NCI-H1417 treated with DMSO at 0.1 percent for 48 hours (cell line): ENCODE results near the gene TUB.

Experiments used
- DNase-seq: peaks from one replicate; lab custom pipeline; 2025; lab: John Stamatoyannopoulos, UW

TUB gene

DNA sequence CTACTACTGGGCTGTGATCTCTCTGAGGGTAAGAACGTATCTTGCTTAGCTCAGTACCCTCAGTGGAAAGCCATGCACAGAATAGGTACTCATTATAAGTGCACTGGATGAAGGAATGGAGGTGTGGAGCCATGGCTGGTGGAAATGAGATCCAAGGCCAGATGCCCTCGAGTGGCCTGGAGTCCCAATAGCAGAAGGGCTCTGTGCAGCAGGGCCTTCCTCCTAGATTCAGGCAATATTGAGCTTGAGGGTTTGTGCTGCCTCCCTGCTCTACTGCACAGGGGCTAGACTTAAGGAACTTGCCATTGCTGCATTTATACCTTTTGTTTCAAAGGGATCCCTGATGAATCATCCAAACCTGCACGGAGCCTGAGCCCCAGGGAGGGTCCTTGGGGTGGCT lies 33.6 kb upstream of the TUB start:
- DNase-seq = no peak

DNA sequence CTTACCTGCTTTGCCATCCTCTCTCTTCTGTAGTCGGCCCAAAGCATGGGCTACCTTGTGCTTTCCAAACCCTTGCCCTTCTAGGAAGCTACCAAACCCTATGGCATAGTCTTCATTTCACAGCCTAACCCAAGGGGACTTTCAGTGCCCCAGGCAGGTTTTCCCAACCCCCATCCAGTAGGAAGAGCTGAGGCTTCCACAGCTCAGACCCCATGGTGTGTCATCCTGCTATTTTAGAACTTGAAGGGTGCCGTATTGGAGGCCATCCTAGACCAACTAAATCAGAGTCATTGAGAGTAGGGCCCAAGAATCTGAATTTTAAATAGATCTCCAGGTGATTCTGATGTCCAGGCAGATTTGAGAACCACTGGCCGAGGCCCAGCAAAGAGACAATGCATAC lies 31.9 kb upstream of the TUB start:
- no peak for DNase-seq

DNA sequence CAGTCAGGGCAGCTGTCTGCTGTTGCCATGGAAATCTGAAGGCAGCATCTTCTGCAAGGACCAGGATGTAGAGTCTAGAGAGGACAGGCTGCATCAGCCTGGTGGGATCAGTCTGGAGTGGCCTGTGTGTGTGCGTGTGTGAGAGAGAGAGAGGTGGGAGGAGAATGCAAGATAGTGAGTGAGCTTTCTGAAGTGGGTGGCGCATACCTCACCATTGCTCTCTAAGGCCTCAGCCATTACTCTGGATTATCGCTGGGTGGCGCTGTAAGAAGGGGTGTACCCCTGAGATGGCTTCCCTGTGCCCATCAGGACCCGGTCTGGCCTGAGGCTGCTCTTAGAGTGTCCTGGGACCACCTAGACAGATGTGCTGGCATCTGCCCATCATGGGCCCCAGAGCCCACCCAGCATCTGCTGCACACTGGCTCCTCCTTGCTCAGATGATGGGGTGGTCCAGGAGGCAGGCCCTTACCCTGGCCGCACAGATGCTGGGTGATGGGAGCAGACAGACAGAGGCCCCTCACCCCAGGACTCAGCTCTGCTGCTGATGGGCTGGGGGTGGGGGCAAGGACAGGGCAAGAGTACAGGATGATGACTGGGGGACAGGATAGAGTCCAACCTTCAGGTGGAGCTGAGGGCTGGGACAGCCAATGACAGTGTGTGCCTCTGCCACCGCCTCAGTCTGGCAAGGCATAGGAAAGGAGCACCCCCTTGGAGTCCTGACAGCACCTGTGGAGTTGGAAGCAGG lies 25.7 kb upstream of the TUB start:
- no peak for DNase-seq

DNA sequence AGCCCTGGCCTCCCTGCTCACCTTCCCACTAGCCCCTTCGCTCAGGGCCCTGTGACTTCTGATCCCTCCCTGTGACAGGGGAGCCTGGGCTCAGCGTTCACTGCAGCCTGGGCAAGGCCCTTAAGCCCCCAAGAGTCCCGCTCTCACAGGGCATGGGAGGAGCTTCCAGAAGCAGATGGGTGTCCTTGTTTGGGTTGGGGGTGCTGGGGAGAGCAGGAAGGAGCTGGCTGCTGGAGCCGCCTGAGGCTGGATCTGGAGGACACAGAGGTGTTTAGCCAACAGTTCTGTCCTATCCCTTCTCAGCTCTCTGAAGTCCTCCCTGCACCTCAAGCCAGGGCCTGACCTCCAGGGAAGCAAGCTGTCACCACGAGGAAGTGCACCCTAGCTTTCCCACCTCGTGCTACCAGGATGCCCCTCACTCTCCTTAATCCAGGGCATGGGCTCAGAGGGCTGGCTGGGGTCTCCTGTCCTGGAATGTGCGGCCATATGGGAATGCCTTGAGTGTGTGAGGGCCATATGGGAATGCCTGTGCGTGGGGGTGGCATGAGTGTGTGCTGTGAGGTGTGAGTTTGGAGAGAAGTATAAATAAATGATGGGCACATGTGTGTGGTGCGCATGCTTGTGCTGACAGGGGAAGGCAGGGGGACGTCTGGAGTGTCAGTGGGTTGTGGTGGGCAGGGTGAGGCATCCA lies 25.0 kb upstream of the TUB start:
- DNase-seq = no peak

DNA sequence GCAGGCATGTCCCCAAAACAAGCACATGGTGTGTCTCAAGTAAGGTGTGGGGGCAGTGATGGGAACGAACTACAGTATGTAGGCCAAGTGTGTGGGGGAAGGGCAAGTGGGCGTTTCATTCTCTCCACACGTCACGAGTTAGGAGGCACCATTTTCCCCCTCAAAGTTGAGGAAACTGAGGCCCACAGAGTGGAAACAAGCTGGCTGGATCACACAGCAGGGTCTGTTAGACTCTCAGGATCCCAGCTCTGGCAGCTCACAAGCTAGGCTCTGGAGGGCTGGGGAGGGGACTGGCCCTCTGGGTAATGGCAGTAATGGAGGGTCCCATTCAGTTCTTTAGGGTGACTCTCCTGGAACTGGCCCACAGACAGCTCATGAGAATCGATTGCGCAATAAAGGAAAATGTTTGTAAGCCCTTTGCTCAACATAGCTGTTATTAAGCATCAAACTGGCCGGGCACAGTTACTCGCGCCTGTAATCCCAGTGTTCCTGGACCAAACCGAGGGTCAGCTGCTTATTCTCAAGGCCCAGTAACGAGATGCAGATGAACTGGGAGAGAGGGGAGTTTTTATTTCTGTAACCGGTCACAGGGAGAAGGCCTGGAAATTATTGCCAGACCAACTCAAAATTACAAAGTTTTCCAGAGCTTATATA lies 24.1 kb upstream of the TUB start:
- DNase-seq = no peak

DNA sequence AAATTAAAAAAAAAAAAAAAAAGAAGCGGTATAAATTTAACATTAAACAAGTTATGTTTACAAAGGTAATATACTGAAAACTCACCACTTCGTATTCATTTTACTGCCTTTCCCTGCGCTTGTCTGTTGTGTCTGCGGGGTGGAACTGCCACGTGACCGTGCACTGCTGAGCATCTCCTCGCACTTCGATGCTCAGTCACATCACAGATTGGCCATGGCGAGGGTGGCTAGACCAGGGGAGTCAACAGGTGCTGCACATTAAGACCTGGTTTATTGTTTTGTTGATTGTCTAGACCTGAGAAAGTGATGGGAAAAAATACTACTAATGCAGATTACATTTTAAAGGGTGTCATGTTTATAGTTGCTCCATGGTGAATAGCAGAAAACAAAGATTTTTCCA lies 22.8 kb upstream of the TUB start:
- DNase-seq = no peak

DNA sequence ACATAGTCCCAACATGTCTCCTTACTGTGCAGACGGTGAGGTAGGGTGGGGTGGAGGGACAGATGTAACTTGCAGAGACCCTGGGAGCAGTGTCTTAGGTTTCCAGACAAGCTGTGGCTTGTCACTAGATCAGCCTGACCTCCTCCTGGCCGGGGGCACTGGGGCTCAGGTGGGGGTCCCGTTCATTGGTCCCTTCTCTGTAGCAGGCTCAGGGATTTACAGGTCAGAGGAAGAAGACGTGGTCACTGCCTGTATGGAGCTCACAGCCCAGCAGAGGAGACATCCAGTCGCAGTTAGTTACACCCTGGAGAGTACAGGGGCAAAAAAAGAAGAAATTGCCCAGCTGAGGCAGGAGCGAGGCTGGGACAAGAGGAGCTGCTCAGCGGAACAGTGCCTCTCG lies 22.0 kb upstream of the TUB start:
- no peak for DNase-seq

DNA sequence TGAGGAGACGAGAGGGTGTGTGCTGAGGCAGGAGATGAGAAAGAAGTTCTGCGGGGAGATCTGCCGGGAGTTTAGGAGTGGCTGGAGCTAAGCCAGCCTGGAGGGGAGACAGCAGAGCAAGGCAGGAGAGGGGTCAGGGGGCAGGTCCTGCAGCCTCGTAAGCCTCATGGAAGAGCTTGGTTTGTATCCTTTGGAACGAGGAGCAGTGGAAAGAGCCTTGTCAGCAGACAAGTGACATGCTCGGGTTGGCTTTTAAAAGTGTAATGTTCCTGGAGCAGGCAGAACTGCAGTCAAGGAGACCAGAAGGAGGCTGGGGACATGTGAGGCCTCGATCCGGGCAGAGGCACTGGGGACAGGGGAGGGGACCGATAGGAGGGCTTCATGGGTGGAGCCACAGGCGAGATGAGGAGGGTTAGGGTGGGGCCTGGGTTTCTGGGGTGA lies 21.4 kb upstream of the TUB start:
- DNase-seq = no peak

DNA sequence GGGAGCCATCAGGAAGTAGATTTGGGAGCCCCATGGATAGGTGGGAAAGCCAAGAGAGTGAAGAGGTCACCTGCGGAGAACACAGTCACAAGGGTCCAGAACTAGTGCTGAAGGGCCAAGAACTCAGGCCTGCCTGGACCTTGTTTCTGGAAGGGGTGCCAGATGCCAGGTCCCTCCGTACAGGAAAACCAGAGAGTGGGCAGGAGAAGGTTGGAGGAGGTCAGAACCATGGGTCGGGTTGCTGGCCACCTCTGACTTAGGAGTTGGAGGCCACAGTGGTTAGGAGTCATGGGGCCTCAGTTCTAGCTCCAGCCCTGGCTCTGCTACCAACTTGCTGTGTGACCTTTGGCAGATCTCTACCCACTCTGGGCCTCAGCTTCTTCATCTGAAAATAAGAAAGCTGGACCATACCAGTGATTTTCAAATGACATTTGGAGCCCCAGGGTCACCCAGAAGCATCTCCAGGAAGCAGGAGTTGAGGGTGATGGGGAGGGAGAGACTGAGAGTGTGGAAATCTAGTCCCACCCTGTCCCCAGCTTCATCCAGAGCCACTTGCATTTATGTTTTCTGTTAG lies 20.8 kb upstream of the TUB start:
- DNase-seq = no peak

DNA sequence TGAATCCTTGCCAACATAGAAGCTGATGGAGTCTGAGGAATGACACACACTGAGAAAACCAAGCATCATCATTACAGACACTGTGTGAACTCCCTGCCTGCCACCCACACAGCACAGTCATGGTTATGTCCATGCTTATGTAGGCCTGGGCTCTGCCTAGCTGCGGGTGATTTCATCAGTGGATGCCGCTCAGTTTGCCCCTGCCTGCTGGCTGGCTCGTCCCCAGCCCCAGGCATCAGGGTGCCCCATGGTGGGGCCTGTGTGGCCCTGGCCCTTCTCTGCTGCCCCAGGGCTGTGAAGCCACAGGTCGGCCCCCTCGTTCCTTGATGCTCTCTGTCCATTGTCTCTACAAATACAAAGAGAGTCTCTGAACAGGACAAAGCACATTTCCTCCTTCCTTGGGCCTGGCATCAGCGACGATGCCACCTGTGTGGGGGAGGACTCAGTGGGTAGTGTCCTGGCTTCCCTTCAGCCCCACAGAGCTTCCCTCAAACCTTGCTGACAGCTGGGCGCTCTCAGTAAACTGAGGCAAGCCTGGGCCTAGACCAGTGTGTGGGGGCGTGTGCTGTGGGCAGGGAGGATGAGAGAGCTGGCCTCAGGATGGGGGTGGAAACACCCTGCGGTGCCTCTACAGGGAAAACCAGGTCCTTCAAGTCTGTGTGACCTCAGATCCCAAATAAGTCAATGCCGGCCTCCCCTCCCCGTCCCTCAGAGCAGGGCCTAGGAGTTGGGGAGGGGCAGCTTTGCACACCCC lies 20.0 kb upstream of the TUB start:
- DNase-seq = no peak

DNA sequence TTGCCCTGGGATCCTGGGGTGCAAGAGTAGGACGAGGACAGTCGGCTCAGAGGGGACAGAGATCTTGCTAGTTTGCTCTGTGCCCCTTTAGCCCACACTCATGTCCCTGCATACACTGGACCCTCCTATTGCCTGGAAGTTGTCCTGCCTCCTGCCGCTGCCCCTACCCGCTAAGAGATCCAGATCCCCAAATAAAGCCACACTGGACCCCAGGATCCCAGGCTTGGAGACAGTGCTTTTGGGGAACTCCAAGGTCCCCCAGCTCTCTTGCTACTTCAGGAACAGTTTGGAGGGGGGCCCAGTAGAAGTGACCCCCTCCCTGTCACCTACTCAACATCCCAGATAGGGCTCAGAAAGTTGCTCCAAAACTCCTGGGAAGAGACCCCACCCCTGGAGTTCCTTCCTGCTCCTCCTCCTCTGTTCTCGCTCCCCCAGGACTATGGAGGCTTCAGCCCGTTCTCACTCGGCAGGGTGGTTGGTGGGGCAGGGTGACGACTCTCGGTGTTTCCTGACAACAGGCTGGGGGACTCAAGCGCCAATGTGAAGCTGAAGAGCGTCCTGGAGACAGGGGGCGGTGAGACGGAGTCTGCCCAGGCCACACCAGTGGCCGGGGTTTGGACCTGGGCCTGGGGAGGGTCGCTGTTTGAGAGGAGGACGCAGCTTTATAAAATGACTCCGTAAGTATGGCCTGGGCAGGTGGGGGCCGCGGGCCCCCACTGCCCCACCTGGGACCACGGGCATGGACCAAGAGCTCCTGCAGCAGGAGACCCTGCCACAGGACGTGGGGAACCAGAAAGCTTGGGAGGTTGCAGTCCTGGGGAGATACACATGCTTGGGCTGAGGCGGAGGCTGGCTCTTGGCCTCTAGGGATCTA lies 19.2 kb upstream of the TUB start:
- no peak for DNase-seq

DNA sequence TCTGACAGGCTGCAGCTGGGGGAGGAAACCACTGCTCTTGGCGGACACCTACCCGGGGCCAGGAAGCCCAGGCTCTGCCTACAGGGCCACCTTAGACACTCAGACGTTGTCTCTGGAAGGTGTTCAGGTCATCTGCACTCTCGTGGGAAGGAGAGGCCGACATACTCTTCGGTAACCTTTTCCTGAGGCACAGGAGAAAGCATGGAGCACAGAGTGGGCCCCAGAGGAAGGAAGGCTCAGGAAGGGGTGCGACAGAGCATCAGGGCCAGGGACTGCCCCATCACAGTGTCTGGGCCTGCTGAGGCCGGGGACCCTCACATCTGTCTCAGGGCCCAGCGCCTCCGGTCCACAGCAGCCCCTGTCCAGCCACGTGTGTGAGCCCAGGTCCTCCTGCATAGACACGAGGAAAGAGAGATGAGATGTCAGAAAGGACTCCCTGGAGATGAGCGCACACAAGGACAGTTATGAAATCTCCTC lies 18.2 kb upstream of the TUB start:
- DNase-seq = no peak

DNA sequence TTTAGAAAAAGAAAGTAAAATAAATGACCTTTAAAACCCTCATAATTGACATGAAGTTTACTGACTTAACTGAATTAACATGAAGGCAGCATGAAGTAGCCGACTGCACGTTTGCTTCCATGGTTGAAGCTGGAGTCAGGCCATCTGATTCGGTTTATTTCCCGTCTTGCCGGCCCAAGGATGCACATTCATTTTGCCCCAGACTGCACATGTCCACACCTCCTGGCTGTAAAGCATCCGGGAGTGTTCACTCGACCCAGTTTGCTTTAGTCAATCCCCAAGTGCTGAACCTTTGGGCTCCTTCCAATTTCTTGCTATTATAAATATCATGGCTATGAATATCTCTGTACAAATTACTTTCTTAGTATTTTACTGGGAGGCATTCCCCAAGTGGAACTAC lies 17.7 kb upstream of the TUB start:
- no peak for DNase-seq

DNA sequence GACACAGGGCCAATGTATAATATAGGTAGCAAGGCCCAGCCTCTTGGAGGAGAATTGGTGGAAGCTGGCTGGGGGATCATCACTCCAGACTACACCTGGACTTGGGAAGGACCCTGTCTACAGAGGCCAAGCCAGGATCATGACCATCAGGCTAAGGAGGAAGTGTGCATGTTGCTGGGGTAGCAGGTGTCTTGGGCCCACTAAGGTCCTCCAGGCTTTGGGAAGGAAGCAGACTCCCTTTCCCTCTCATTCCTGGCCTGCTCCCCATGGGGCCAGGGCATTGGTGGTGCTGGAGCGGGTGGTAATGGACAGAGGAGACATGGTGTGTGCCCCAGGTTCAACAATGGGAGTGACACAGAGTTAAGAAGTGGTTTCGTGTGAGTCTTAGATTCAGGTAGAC lies 16.0 kb upstream of the TUB start:
- no peak for DNase-seq

DNA sequence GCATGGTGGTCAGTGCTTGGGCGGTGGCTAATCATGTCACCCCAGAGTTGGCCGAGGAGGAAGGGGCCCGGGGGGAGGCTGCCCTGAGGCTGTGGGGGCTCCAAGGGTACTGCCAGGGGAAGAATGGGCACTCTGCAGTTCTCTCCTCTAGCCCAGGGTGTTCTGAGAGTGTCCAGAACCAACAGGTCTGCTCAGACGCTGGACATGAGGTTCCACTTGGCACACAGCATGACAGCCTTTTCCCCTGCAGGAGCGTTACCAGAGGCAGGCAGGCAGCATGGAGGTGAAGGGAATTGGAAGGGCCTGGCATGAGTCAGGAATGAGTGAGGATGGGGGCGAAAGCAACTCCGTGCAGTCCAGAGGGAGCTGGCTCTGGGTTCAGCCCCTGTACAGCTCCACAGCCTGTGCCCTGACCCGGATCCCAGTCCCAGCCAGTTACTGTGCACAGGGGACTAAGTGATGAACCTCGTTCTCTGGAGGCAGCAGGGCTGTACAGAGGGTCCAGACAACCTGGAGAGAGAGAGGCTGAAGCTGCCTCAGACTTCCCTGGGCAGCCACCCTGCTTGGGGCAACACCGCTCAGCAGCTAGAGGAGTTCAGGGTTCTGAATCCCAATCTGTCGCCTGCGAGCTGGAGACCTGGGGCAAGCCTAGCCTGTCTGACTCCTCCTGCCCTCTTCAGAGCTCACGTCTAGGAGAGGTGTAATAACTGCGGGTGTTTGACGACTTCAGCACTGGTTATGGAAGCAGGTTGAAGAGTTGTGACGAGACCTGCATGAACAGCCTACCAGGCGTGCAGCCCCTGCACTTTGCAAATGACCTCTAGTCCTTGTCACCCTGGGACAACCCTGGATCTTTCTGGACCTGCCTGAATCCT lies 14.7 kb upstream of the TUB start:
- DNase-seq = no peak

DNA sequence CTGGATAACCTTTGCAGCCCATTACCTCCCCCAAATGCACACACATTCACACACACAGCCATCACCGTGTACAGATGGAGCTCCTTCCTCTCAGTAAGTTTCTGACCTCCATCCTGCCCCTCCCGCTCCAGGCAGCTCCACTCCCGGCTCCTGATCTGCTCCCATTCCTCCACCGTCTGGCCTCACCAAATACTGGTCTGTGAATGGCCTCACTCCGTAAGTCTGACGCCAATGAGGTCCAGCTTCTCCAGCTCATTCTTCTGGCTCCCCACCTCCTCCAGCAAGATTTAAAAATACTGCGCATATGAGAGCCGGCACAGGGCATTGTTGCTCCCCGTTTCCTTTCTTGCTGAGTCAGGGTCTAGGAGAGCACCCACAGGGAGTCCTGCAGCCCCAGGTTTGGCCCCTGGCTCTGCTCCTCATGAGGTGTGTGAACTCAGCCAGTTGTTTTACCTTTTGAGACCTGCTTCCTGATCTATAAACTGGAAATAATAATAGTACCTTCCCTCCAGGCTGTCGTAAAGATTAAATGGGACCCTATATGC lies 14.0 kb upstream of the TUB start:
- DNase-seq = no peak

DNA sequence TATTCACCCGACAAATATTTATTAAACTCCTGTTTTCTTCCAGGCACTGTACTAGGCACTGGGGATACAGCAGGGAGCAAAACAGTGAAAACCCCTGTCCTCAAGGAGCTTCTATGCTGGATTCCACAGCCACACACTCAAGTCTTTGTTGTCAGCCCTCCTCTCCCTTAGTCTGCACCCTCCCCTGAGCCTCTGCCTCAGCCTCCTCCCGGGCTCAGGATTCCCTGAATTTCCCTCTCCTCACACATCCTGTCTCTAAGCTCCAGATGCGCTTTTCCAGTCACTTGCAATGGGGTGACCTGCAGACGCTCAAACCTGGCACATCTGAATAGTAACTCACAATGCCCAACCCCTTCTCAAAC lies 13.5 kb upstream of the TUB start:
- no peak for DNase-seq

DNA sequence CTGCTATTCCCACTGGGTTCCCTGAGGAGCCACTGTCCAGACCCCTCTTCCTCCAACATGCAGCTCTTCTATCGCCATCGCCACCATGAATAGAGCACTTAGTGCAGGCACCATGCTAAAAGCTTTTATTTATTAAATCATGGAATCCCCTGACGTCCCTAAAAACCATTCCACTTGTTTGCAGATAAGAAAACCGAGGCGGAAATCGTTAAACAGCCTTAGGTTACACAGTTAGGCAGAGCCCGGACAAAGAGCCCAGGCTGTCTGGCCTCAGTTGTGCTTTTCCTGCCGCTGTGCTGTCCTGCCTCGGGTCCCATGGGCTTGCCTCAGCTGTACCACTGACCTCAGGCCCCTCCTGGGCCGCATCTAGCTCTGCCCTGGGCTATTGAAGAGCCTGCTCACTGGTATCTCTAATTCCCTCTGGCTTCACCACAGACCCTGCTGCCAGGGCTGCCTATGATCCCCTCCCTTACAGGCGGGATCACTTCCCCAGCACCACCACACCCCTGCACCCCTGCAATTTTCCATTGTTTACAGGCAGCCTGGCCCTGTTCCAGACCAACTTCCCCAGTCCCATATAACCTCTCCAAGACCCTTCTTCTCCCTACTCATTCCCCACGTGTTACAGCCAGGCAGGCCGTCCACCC lies 13.0 kb upstream of the TUB start:
- DNase-seq = no peak

DNA sequence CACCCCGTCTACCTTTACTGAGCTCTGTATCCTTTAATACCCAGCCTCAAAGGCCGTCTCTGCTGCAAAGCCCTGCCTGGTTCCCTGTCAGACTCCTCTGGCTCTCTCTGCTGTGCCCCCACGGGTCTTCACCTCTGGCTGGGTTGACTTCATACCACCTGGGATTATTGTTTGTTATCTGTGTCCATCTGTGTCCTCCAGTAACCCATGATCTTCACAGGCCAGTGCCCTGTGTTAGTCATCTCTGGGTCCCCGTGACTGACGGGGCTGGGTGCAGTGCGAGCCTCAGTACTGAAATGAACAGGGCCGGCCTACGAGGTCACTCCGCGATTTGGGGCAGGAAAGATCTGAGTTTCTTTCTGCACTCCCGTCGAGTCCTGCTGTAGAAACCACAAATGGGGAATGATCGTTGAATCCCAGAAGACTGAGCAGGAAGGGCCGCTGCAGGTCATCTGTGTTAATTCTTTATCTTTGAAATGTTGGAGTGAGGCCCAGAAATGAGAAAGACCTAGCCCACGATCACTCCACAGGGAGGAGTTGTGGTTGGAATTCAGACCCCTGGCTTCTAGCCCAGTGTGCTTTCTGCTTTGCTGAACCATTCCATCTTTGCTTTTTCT lies 12.3 kb upstream of the TUB start:
- no peak for DNase-seq
